SHP77 (cell line): ENCODE results near the gene AP1S2.
"Not testable (repeated sequence)": the region's sequence is repeated elsewhere in the genome, so short reads cannot be mapped to it uniquely, and the experiment has no call there.

Source experiments
- DNase-seq, 2 experiments: peaks; one replicate each; lab custom pipeline; 2025; lab: John Stamatoyannopoulos, UW

AP1S2 gene

DNA sequence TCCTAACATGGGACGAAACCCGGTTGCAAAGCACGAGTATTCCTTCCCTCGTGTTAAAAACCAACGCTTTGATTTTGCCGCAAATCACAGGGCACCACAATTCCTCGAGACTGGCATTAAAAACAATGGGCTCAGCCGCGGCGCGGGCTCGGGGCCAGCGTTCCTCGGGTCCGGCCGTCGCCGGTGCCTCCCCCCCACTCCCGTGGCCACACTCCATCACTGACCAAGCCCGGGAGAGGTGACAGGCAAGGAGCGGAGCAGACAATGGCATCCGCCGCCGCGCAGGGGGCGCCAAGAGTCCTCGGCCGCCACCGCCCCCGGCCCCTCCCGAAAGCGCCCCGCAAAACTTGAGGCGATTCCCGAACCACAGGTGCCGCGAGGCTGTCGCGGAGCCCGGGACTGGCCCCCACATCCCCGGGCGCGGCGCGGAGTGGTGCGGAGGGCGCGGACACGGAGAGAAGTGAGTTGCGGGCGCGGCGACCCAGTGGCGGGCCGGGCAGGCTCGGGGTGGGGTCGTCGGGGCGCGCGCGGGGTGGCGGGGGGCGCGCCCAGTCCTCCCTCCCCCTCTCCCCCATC lies 445 bp downstream of the AP1S2 start:
- peak in 1 of 2 experiments; percentile 21 for DNase-seq

DNA sequence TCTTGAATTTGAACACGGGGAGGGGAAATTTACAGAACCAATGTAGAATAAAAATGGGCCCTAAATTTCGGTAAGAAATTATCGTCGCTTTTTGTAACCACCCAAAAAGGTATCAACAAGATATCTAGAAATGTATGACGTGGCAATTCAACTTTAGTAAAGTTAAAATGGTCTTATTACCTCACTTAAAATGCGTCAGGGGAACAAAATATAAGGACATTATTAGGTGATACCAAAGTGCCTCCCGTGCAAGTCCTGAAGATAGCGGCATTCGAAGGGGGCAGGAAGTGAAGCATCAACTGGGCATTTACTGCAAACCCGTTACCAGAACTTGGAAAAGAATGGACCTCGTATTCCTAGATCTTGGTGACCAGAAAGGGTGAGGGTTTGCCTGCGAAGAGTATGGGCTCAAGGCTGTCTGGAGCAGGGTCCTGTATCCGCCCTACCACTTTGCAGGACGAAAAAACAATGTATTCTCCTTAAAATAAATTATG lies 980 bp downstream of the AP1S2 start:
- no peak for DNase-seq

DNA sequence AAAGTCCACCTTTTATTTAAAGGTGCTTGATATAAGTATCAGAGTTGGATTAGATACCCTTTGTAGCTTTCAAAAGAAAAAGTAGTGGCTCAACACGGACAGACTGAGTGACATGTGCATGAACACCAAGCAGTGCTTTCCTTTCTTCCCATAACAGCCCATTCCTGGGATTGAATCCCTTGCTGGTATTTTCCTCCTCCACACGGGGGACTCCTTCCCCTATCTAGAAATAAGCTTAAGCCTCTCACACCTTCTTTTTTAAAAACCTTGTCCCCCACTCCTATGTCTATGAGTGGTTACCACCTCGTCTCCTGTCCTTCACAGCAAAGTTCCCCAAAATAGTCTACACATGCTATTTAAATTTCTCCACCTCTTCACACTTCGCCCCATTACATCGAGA lies 5.1 kb downstream of the AP1S2 start:
- no peak for DNase-seq

DNA sequence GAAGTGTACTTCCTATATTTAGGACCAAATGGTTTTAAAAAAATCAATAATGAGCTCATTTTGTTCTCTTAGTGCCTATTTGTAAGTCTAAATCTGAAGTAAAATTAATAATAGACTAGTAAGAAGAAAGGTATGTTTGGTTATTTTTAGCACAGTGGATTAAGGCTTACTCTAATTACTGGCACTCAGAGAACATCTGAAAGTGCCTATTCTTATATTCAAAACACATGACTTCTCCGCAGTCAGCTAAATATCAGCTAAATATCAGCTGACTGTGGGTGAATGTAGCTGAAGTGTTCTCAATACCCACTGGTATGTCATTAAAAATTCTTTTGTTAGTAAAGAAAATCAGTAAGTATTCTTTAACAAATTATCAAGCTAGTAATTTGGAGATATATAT lies 6.0 kb downstream of the AP1S2 start:
- DNase-seq, result no peak

DNA sequence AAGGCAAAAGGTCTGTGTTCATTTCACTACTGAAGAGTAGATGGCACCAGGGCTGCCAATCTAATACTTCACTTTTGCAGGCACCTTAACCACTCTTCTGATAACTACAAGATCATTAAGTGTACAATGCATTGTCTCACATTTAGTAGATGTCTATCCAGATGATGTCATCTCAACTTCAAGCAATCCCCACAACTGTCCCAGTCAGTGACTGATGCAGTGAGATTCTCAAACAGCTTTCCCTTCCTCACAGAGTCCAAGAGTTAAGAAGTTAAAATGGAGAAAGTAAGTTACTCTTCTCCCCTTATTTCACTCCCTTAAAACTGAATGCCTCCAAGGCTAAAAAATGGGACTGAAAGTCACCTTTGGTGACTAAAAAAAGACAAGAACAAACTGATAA lies 10.7 kb downstream of the AP1S2 start:
- DNase-seq, result no peak

DNA sequence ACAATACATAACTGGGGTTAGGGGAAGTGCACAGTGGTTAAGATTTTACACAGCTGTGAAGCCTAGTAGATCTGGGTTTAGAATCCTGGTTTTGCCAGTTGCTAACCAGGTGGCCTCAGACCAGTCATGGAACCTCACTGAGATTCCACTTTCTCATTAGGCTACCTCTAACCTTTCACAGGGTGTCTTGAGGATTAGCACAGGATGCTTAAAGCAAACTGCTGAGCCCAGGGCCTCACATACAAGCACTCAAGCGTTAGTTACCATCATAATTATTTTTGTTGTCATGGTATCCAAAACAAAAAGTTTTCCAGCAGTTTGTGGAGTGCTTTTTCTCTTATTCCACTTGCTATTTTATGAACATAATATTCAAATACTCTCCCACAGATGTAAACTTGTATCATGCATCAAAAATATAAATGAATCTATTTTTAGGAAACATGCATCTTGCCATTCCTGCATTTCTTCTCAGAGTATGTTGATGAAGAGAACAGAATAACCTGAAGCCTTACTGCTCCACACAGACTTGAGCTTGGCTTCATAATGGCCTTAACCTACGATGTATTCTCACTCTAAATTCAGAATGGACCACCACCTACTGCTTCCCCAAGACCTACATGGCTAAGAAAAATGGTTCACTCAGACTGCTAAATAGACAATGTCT lies 12.6 kb downstream of the AP1S2 start:
- no peak for DNase-seq

DNA sequence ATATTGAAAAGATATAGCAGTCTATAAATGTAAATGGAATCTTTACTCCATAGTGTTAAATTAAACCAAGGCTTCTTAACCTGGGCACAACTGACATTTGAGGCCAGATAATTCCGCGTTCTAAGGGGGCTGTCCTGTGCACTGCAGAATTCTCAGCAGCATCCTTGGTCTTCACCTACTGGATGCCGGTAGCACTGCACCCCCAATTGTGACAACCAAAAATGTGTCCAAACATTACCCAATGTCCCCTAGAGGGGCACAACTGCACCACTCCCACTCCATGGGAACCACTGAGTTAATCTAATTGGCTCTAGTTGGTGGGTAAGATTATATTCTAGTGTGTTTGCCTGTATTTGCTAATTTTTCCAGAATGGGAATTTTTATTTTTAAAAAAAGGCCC lies 16.6 kb downstream of the AP1S2 start:
- DNase-seq, result no peak

DNA sequence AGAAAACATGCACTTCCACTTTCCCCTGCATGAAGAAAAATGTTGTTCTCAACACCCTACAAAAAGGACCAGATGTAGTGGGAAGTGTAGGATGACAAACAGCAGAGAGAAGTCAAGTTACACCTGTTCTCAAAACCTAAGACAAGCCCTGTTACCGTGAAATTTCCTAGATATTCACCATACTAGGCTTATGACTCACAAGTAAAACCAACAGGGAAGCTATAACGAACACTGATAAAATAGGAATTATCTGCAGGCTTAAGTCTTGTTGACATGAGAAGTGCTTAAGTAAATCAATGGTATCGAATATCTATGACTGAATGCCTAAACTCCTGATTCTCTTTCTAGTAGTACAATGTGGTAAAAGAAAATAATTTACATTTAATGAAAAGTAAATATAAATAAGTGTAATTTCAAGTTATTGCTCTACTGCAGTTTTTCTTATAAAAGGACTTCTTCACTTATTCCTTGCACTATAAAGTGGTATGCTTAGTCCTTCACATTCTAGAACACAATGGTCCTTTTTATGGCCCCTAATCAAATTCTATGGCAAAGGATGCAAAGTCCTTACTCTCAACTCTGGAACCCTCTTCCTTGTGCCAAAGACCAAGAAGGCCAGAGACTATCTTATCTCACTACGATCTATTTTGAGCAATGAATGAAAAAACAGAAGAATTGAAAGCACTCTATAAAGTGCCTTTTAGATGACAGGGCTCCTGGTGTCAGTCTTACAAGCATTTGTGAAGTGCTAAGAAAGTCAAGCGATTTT lies 19.6 kb downstream of the AP1S2 start:
- DNase-seq, result no peak

DNA sequence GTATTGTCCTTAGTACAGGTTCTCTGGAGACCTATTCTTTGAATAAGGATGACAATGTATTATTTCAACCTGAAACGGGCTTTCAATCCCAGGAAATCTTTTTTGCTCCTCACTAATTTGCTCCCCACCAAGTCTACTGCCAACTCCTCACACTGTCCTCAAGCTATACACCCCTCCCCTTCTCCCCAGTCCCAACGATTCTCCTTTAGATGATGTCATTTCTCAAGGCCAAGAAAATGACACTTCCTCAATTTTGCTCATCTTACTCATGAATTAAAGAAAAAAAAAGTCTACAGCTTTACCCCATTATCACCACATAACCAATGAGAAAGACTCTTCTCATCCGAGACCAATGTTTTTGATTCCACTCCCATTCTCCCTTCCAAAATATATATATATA lies 20.6 kb downstream of the AP1S2 start:
- DNase-seq, result no peak

DNA sequence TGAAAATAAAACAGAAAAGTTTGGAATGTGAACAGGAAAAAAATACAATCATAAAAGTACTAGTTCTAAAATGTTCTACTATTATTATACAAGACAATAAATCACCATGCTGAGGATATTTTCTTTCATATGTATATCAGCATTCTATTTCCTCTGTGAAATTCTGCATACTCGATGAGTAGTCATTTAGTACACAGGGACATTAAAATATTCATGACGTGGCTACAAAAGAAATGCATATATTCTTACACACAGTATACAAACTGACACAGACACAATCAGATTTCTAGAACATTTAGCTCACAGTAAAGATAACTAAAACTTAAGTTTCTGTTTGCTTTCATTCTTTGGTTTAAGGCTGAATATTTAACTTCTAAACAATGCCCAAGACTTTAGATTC lies 23.3 kb downstream of the AP1S2 start:
- not testable (repeated sequence) for DNase-seq

DNA sequence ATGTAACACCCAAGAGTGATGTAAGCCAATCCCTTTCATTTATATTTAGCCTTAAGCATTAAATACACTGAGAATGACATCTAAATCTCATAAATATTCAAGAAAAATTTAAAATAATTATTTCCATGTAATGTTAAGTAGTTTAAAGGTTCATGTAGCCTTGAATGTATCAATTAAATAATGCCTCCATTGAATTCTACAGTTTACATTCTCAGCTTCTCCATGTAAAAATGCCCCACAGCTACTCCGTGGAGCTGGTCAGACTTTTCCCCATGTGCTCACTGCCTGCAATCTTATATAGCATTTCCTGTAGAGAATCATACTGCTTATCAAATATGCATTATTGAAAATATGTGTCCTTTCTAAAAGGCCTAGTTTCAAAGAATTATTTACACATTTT lies 25.4 kb downstream of the AP1S2 start:
- DNase-seq, result no peak

DNA sequence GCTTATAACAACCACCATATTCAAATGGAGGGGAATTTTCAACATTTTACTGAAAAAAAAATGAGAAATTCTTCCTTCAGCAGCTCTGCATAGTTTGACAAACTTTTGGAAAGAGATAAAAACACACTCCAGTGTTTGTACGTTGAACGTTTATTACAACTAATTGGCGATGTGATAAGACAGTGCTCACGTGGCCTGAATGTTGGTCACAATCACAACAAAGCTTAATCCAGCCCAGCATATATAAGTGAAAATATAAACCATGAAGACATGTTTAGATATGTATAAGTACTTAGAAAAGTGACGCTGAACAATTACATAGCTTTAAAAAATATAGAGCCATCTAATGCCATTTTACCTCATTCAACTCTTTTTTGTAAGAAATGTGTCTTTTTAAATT lies 28.7 kb downstream of the AP1S2 start:
- DNase-seq, result no peak

DNA sequence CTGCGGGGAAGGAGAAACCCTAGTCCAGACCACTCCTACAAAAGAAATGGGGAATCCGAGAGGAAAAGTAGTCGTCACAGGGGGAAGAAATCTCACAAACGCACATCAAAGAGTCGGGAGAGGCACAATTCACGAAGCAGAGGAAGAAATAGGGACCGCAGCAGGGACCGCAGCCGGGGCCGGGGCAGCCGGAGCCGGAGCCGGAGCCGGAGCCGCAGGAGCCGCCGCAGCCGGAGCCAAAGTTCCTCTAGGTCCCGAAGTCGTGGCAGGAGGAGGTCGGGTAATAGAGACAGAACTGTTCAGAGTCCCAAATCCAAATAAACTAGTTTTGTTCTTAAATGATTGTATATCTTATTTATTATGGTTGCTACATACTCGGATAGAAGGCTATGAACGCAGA lies 31.7 kb downstream of the AP1S2 start:
- no peak for DNase-seq

DNA sequence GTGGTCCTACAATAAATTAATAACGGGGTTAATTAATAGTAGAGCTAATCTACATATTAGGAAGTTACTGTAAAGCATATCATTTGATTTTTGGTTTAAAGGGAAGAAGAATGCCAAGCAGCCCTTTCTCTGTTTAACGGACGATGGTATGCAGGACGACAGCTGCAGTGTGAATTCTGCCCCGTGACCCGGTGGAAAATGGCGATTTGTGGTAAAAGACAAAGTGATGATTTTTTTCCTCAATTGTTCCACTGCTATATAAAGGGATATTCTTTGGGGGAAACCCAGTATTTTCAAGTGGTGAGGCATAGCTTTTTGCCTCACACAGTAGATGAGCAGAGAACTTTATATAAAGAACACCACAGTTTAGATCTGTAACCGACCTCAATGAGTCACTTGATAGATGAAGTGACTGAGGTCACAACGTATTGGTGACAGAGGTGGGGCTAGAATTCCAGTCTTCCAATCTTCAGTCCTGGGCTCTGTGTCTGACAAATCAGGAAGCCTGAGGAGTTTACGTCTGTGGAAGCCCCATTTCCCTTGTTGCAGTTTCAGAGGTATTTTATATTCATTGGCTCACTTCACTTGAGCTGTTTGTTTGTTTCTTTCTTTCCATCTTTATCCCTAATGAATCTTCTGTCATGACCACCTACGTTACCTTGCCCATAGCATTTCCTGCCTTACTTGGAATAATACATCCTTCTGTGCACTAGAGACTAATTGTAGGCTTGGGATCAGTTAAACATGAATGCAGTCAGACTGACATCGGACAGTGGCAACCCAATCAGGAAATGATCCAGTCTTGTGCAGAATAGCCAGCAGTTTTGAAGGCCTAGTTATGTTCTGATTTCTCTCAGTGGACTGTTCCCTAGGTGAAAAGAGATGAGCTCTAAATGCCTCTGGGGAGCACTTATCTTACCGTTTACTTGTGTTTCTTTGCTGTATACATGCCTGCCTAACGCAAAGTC lies 34.2 kb downstream of the AP1S2 start:
- DNase-seq, result no peak

DNA sequence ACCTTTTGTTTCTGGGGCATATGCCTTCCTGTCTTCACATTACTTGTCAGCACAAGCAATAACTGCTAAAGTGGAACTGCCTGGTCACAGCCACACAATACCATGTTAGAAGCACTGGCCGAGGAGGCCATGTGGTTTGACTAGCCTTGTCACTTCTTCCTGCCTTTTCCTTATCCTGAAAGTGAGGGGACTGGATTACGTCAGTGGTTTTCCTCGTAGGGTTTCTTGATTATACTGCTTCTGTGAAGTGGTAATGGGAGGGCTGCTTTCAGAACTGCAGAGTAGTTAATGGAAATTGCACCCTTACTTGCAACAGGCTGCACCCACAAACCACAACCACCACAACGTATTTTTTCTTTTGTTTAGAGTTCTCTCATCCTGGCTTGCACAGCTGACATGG lies 37.7 kb downstream of the AP1S2 start:
- DNase-seq, result no peak

DNA sequence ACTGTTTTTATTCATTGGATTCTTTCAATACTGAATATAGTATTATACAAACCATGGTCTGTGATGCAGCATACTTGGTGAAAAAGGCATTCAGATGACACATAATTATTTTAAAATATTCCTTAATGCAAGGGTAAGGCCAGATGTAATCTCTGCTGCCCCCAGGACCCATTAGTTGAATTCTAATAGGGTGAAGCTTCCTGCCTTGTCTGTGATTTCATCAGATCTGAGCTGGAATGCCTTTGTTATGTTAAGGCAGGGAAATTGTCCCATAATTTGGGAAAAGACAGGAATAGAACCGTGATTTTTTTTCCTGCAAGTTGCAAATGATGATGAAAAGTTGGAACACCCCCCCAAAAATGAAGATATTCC lies 38.2 kb downstream of the AP1S2 start:
- no peak for DNase-seq

DNA sequence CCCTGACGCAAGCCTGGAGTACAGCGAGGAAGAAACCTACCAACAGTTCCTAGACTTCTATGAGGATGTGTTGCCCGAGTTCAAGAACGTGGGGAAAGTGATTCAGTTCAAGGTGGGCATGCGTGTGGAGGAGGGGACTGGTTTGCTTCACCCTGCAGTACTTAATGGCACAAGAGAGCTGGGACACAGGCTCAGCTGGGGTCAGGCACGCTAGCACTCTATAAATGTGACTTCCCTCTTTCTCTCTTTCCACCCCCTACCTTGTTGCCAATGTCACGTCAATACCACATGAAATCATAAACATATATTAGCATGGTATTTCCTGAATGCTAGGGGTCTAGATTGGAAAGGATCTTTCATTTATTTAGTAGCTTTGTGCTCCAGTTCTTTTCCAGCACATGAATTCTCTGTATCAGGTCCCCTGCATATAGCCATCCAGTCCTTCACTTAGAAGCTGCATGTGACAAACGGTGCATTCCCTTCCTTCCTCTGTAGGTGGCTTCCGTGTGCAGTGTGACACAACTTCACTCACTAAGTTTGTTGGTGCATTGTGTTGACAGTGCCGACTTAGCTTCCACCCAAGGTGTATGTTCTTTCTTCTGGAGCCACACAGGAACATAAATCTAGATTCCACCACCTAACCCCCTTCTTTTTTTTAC lies 38.7 kb downstream of the AP1S2 start:
- peak in 1 of 2 experiments; percentile 6 for DNase-seq

DNA sequence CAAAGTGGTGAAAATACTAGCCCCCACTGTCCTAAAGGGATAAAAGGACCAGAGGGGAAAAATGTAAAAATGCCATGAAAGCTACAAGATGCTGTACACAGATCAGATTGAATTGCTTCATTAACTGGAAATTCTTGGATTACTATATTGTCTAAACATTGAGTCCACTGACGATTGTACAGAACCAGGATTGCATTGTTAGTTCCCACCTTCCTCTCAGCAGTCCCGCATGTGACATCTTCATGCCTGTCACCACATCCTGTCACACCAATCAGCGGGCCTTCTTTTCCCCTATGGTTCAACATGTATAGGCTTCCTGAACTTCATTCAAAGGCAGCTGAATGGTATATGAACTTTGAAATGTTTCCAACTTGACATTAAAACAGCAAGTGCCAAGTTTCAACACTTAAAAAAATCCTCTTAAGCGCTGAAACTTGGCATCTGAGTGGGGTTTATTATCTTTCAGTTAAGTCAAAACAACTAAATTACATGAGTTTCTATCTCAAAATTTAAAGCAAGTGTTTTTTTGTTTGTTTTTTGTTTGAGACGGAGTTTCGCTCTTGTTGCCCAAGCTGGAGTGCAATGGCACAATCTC lies 39.7 kb downstream of the AP1S2 start:
- DNase-seq, result no peak

DNA sequence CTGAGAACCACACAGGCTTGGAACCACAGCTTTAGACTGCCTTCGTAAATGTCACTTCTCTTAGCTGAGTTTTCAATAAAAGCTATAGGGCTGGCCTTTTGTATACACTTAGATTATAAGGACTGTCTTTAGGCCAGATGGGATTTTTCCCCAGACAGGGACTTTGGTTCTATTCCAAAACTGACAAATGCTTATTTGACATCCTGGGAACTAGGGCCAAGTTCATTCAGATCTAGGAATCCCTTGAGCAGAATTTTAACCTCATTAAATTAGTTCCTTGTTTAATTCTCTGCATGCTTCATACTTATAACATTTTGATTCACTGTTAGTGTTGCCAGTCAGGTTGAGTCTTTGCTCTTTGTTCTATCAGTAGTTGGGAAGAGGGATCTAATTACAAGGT lies 41.2 kb downstream of the AP1S2 start:
- no peak for DNase-seq

DNA sequence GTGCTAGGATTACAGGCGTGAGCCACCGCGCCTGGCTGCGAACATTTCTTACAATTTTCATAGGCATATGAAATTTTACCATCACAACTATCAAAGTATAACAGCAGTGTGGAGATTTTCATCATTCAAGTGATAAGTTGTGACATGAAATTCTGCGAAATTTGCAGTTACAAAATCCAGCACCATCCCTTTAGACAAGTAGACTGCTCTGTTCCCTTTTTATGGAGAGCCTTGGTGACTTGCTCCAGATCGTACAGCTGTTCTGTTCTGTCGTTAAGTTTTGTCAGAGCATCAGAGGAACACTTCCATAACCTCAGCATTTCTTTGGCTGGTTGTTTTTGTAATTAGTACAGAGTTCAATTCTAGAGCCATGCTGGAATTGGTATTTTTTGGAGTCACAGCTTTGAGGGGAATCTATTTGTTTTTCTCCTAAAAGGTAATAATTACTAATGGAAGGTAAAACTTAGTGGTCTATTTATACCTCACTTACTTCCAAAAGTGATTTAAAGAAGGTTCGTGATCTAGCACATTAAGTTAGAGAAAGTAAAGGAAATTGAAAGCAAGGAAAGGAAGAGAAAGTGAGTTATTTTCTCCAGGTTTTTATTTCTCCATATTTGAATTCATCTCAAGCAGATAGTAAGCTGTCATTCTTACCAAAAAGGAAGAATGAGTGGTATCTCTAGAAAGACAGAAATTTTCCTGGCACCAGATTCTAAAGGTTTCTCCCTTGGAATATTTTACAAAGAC lies 42.2 kb downstream of the AP1S2 start:
- no peak for DNase-seq

DNA sequence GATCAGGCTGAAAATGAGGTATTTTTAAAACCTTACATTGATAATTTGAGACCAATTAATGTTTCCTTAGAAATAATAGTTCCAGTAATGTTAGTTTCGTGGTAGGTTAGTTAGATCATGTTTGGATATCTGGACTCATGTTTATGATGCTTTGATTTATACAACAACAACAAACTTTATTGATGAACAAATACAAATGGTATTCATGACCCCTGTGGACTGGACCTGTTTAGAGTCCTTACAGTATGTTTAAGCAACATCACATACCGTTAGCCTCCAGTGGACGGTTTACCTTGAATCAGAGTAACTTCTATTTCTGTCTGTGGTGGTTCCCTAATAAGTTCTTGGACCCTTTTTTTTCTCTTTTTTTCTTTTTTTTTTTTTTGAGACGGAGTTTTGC lies 46.4 kb downstream of the AP1S2 start:
- no peak for DNase-seq
